Esophagus (tissue), 2 donors: ENCODE measurements around the gene NCOA4. TPM values are rescaled to one million over a fixed set of nuclear protein-coding genes. Genes with fewer than 3 reads are reported as not detected.
A peak's percentile ranks its signal among the peaks of the same experiment; 100 is the strongest.

Experiments used
- H3K27ac ChIP-seq, 2 donors: one replicate each; pipeline ENCODE4 v1.5.1; 2013; ENCODE audit warnings: low read depth in 2 of 2, mild to moderate bottlenecking in 2 of 2, inconsistent platforms in 1 of 2, low read length in 1 of 2, moderate library complexity in 1 of 2
- H3K27me3 ChIP-seq, 2 donors: one replicate each; pipeline ENCODE4 v1.6.1; 2013; ENCODE audit warnings: low read length in 2 of 2, control low read depth in 1 of 2, mild to moderate bottlenecking in 1 of 2; ENCODE audit not compliant: insufficient read depth in 2 of 2, control insufficient read depth in 1 of 2
- H3K36me3 ChIP-seq, 2 donors: one replicate each; pipeline ENCODE4 v1.6.1; 2013; ENCODE audit warnings: low read length in 1 of 2; ENCODE audit not compliant: control insufficient read depth in 2 of 2, insufficient read depth in 2 of 2
- H3K4me1 ChIP-seq, 2 donors: one replicate each; pipeline ENCODE4 v1.6.1; 2013; ENCODE audit warnings: low read length in 1 of 2; ENCODE audit not compliant: control insufficient read depth in 2 of 2, insufficient read depth in 2 of 2
- H3K4me3 ChIP-seq, 2 donors: one replicate each; pipeline ENCODE4 v1.5.1; 2013; ENCODE audit warnings: low read length in 2 of 2, mild to moderate bottlenecking in 2 of 2, low read depth in 1 of 2, moderate library complexity in 1 of 2
- H3K9me3 ChIP-seq, 2 donors: one replicate each; pipeline ENCODE4 v1.6.1; 2013; ENCODE audit warnings: mild to moderate bottlenecking in 2 of 2, low read depth in 1 of 2, low read length in 1 of 2, moderate library complexity in 1 of 2; ENCODE audit not compliant: control insufficient read depth in 2 of 2, insufficient read depth in 1 of 2
- WGBS, 2 donors: extraction: QIAGEN DNeasy Blood & Tissue Kit; methylation state at CpG; one replicate each; pipeline ENCODE4 v1.1.7; 2013; 5-methylcytosine and 5-hydroxymethylcytosine counted together
- polyA plus RNA-seq, 2 donors: library from polyadenylated mRNA; stranded (reverse); fragments of 200-250 nt; gene quantifications; one replicate each; pipeline ENCODE4 v1.2.3, GENCODE V29; 2013
- donor health status: healthy with polysubstance abuse.
- donor health status: Bipolar disorder and iron deficiency.

NCOA4 gene
- polyA plus RNA-seq, 2 donors: 34.7 to 64.7 TPM

- no peaks in the 10 kb centered on the region for H3K9me3 ChIP-seq
- H3K36me3 ChIP-seq: peaks cover 0 to 1% of the 10 kb centered on the region in 2 donors
- H3K4me1 ChIP-seq: peaks cover 1 to 2% of the 10 kb centered on the region in 2 donors
- H3K4me3 ChIP-seq: no peak overlapping the region
- no peaks in the 10 kb centered on the region for H3K27me3 ChIP-seq
- H3K27ac ChIP-seq: no peak overlapping the region
These were observed 5.5 kb downstream of the NCOA4 start for GRCh38 chr10:46024948-46025347.

- Histone ChIP-seq H3K4me3 (peak overlapping the region; percentile 64 to 73), H3K36me3 (peaks cover 0 to 1% of the 10 kb centered on the region in 2 donors), H3K27ac (peak overlapping the region; percentile 86 to 95), H3K9me3 (no peaks in the 10 kb centered on the region), H3K4me1 (peaks cover 4 to 7% of the 10 kb centered on the region in 2 donors), H3K27me3 (no peaks in the 10 kb centered on the region)
- 1% methylated on average over 44 to 49 of the region's 49 CpGs for WGBS, 2 donors
These were observed 7.3 kb downstream of the NCOA4 start for GRCh38 chr10:46022978-46023702.

GRCh38 chr10:46020344-46020657 lies 10.1 kb downstream of the NCOA4 start:
- Histone ChIP-seq H3K27ac (no peak overlapping the region), H3K4me3 (no peak overlapping the region), H3K36me3 (peaks cover 2 to 7% of the 10 kb centered on the region in 2 donors), H3K4me1 (peaks cover 3 to 7% of the 10 kb centered on the region in 2 donors), H3K27me3 (no peaks in the 10 kb centered on the region), H3K9me3 (no peaks in the 10 kb centered on the region)
- 75 to 86% methylated on average over 3 of the region's 3 CpGs for WGBS, 2 donors

GRCh38 chr10:46019569-46020343 lies 10.7 kb downstream of the NCOA4 start:
- Histone ChIP-seq H3K36me3 (peaks cover 5 to 7% of the 10 kb centered on the region in 2 donors), H3K27me3 (no peaks in the 10 kb centered on the region), H3K27ac (peak overlapping the region in 1 of 2 donors; percentile 40), H3K4me1 (peaks cover 3 to 7% of the 10 kb centered on the region in 2 donors), H3K9me3 (no peaks in the 10 kb centered on the region), H3K4me3 (no peak overlapping the region)
- 52 to 61% methylated on average over 7 of the region's 7 CpGs for WGBS, 2 donors

- Histone ChIP-seq H3K9me3 (no peaks in the 10 kb centered on the region), H3K4me1 (peaks cover 3 to 7% of the 10 kb centered on the region in 2 donors), H3K27ac (no peak overlapping the region), H3K4me3 (no peak overlapping the region), H3K27me3 (no peaks in the 10 kb centered on the region), H3K36me3 (peaks cover 5 to 7% of the 10 kb centered on the region in 2 donors)
- WGBS, 2 donors: 48 to 51% methylated on average over 3 of the region's 3 CpGs
These were observed 11.3 kb downstream of the NCOA4 start for GRCh38 chr10:46019177-46019528.

- Histone ChIP-seq H3K4me1 (peaks cover 3 to 7% of the 10 kb centered on the region in 2 donors), H3K27ac (no peak overlapping the region)
- 59 to 64% methylated on average over 2 of the region's 2 CpGs for WGBS, 2 donors
These were observed 11.8 kb downstream of the NCOA4 start for GRCh38 chr10:46018453-46019176.

GRCh38 chr10:46017733-46018132 lies 12.7 kb downstream of the NCOA4 start:
- H3K4me1 ChIP-seq: peaks cover 3 to 7% of the 10 kb centered on the region in 2 donors
- no peaks in the 10 kb centered on the region for H3K27me3 ChIP-seq
- H3K27ac ChIP-seq: no peak overlapping the region
- WGBS, 2 donors: 87 to 90% methylated on average over 2 of the region's 2 CpGs
- H3K4me3 ChIP-seq: no peak overlapping the region
- H3K36me3 ChIP-seq: peaks cover 7 to 10% of the 10 kb centered on the region in 2 donors
- H3K9me3 ChIP-seq: no peaks in the 10 kb centered on the region

More at GRCh38 chr10:46018453-46019176, 11.8 kb downstream of the NCOA4 start:
- Histone ChIP-seq H3K27me3 (no peaks in the 10 kb centered on the region), H3K9me3 (no peaks in the 10 kb centered on the region), H3K36me3 (peaks cover 7% of the 10 kb centered on the region in 2 donors), H3K4me3 (no peak overlapping the region)

- Histone ChIP-seq H3K27me3 (no peaks in the 10 kb centered on the region), H3K27ac (no peak overlapping the region), H3K4me1 (peaks cover 3 to 5% of the 10 kb centered on the region in 2 donors), H3K9me3 (no peaks in the 10 kb centered on the region), H3K36me3 (peaks cover 7 to 11% of the 10 kb centered on the region in 2 donors), H3K4me3 (no peak overlapping the region)
- WGBS, 2 donors: 92 to 93% methylated on average over 1 of the region's 1 CpG
These were observed 13.6 kb downstream of the NCOA4 start for GRCh38 chr10:46016811-46017210.

- no peaks in the 10 kb centered on the region for H3K9me3 ChIP-seq
- H3K27me3 ChIP-seq: no peaks in the 10 kb centered on the region
- H3K27ac ChIP-seq: no peak overlapping the region
- H3K36me3 ChIP-seq: peaks cover 7 to 11% of the 10 kb centered on the region in 2 donors
- H3K4me1 ChIP-seq: peaks cover 3 to 5% of the 10 kb centered on the region in 2 donors
- 87 to 92% methylated on average over 5 of the region's 5 CpGs for WGBS, 2 donors
- H3K4me3 ChIP-seq: no peak overlapping the region
These were observed 14.2 kb downstream of the NCOA4 start for GRCh38 chr10:46016190-46016589.
